Bronchial epithelial cell (primary cell): ENCODE data around the gene OR52B6. TPM values are rescaled to one million over a fixed set of nuclear protein-coding genes. Genes with fewer than 3 reads are reported as not detected.

ENCODE experiments used
- DNase-seq: peaks from one replicate; pipeline ENCODE4 v3.0.0-alpha.2; 2010; ENCODE audit warnings: low read depth
- FAIRE-seq: peaks from 2 replicates; lab custom pipeline; 2011; peaks lifted over from hg19 to GRCh38; lab: Jason Lieb, UNC
- H3K27me3 ChIP-seq: 2 replicates; pipeline ENCODE4 v1.5.1; 2011; ENCODE audit warnings: low read length; ENCODE audit not compliant: control insufficient read depth, insufficient read depth
- H3K36me3 ChIP-seq: 2 replicates; pipeline ENCODE4 v1.5.1; 2011; ENCODE audit warnings: low read length; ENCODE audit not compliant: control insufficient read depth, insufficient read depth
- H3K4me3 ChIP-seq: 2 replicates; pipeline ENCODE4 v1.5.1; 2011; ENCODE audit warnings: mild to moderate bottlenecking, low read depth, low read length, control low read depth
- total RNA-seq: library from RNA; depleted of rRNA; stranded (reverse); fragments of >200 nt; gene quantifications from 2 replicates; pipeline ENCODE4 v1.2.1, GENCODE V29; 2014
- TF ChIP-seq, protein P1 (sequence below): IDR thresholded peaks from 2 replicates; pipeline ENCODE4 v1.5.1; 2011; ENCODE audit warnings: mild to moderate bottlenecking, moderate library complexity, low read length, control low read depth, inconsistent platforms; ENCODE audit not compliant: insufficient read depth, severe bottlenecking

The OR52B6 gene, protein sequence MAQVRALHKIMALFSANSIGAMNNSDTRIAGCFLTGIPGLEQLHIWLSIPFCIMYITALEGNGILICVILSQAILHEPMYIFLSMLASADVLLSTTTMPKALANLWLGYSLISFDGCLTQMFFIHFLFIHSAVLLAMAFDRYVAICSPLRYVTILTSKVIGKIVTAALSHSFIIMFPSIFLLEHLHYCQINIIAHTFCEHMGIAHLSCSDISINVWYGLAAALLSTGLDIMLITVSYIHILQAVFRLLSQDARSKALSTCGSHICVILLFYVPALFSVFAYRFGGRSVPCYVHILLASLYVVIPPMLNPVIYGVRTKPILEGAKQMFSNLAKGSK
- not detected in 2 replicates for total RNA-seq

DNA sequence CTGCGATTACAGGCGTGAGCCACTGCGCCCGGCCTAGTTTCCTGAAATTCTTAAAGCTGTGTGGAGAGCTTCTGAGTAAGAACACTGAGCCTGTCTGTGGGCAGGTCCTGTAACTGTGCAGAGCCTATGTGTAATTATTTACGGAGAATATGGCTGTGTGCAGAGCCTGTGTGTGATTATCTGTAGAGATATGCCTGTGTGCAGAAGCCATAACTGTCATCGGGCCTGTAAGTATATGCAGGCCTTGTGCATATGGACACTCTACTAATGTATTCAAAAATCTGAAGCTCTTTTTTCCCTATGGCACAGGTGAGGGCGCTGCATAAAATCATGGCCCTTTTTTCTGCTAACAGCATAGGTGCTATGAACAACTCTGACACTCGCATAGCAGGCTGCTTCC lies at the start of gene OR52B6:
OR52B6 (plus strand) TSS at position 301 of the 400 bp plus-strand sequence; CDS start at position 301, 0 bp downstream.
- no peak within 1 kb of the TSS for H3K4me3 ChIP-seq
- FAIRE-seq (no peak), DNase-seq (no peak)
- H3K36me3 ChIP-seq: no peaks in the 10 kb centered on the region
- no peaks in the 10 kb centered on the region for H3K27me3 ChIP-seq
- TF ChIP-seq, protein P1, sequence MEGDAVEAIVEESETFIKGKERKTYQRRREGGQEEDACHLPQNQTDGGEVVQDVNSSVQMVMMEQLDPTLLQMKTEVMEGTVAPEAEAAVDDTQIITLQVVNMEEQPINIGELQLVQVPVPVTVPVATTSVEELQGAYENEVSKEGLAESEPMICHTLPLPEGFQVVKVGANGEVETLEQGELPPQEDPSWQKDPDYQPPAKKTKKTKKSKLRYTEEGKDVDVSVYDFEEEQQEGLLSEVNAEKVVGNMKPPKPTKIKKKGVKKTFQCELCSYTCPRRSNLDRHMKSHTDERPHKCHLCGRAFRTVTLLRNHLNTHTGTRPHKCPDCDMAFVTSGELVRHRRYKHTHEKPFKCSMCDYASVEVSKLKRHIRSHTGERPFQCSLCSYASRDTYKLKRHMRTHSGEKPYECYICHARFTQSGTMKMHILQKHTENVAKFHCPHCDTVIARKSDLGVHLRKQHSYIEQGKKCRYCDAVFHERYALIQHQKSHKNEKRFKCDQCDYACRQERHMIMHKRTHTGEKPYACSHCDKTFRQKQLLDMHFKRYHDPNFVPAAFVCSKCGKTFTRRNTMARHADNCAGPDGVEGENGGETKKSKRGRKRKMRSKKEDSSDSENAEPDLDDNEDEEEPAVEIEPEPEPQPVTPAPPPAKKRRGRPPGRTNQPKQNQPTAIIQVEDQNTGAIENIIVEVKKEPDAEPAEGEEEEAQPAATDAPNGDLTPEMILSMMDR: no peak

DNA sequence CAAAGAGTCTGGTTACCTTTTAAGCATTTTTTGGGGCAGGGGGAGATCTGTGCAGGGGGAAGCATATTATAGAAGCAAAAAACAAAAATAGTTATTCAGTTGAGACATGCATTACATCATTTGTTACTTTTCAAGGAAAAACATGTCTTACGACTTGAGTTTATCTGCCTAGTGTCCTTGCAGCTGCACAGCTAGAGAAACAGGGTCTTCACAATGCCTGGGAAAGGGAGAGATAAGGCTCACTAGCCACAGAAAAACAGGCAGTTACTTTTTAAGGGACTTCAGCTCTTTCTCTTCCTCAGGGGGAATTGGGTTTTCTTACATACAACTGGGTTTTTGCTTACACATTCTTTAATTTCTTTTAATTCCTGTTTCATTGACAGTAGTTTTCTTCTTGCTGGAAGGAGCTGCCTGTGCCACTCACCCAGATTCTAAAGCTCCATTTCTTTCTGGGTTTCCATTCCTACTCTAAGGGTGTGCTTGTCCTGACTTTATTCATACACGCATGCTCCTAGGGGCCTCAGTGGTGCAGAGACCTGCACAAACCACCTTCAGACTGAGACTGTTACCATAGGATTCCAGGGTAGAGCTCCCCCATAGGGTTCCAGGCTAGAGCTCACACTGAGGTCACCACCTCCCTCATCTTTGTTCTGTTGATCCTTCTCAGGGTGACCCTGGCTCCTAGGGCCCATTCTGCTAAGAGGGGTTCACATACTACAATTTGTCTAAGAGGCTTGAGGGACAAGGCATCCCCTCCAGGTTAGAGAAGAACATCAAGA lies 49.4 kb upstream of the OR52B6 start:
- DNase-seq (no peak), FAIRE-seq (no peak)
- Histone ChIP-seq H3K27me3 (no peaks in the 10 kb centered on the region), H3K36me3 (no peaks in the 10 kb centered on the region), H3K4me3 (no peak overlapping the region)
- TF ChIP-seq, protein P1: no peak

DNA sequence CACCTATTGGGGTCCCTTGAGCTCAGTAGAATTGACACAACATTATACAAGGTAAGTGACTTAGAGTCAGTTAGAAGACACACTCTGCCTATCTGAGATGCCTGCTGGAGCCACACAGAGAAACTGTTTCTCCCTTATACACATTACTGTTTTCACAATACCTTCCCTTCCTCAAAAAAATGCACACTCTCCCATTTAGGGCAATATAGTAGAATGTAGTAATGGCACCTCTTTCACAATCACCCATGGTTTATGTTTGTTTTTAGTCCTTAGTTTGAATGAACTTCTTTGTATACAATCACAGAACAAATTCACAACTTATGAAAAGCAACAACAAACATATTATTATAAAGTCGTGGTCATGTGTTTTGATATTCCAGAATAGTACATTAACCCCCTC lies 46.6 kb upstream of the OR52B6 start:
- Histone ChIP-seq H3K4me3 (no peak overlapping the region), H3K27me3 (no peaks in the 10 kb centered on the region), H3K36me3 (no peaks in the 10 kb centered on the region)
- no peak for DNase-seq
- TF ChIP-seq, protein P1: no peak
- FAIRE-seq: no peak

DNA sequence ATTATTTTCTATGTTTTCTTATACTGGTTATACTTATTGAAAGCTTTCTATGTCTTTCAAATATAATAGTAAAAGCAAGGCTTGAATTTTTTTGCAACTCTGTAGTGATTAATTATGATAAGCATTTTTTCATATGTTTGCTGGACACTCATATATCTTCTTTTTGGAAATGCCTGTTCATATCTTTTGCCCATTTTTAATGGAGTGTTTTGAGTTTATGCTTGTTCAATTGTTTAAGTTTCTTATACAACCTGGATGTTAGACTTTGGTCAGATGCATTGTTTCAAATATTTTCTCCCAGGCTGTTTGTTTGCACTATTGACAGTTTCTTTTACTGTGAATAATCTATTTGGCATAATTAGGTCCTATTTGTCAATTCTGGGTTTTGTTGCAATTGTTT lies 44.2 kb upstream of the OR52B6 start:
- DNase-seq (no peak), FAIRE-seq (no peak)
- Histone ChIP-seq H3K36me3 (no peaks in the 10 kb centered on the region), H3K4me3 (no peak overlapping the region), H3K27me3 (no peaks in the 10 kb centered on the region)
- TF ChIP-seq, protein P1: no peak

DNA sequence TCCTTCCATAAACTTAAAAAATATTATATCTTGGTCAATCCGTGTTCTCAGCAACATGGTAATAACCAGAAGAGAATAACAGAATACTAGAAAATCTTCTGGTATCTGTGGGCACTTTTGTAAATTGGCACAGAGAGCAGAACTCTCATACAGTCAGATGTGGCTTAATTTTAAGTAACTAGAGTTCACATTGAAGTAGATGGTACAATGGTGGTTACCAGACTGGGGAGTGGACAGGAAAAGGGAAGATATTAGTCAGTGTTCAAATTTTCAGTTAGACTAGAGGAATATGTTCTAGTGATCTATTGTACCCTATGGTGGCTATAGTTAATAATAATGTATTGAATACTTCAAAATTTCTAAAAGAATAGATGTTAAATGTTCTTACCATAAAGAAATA lies 39.2 kb upstream of the OR52B6 start:
- H3K27me3 ChIP-seq: no peaks in the 10 kb centered on the region
- no peaks in the 10 kb centered on the region for H3K36me3 ChIP-seq
- no peak for FAIRE-seq
- H3K4me3 ChIP-seq: no peak overlapping the region
- no peak for DNase-seq
- TF ChIP-seq, protein P1: no peak
